Parathyroid adenoma (tissue), 2 donors: ENCODE data around the gene UQCC2.

Experiments used
- H2AFZ ChIP-seq: fragments of 300-600 bp; sonication (generic); one replicate; pipeline ENCODE4 v1.7.0; 2017; ENCODE audit warnings: antibody characterized with exemption, mild to moderate bottlenecking
- H3K27ac ChIP-seq: fragments of 300-600 bp; sonication (generic); one replicate; pipeline ENCODE4 v1.7.0; 2017
- H3K27me3 ChIP-seq: fragments of 300-600 bp; sonication (generic); one replicate; pipeline ENCODE4 v1.7.0; 2017; ENCODE audit warnings: low read length; ENCODE audit not compliant: control insufficient read depth, insufficient read depth
- H3K36me3 ChIP-seq: fragments of 300-600 bp; sonication (generic); one replicate; pipeline ENCODE4 v1.7.0; 2017; ENCODE audit warnings: low read length; ENCODE audit not compliant: control insufficient read depth, insufficient read depth
- H3K4me1 ChIP-seq: fragments of 300-600 bp; sonication (generic); one replicate; pipeline ENCODE4 v1.7.0; 2017; ENCODE audit warnings: control low read depth
- H3K4me2 ChIP-seq: fragments of 300-600 bp; sonication (generic); one replicate; pipeline ENCODE4 v1.7.0; 2017; ENCODE audit warnings: low read length
- H3K4me3 ChIP-seq: fragments of 300-600 bp; sonication (generic); one replicate; pipeline ENCODE4 v1.7.0; 2017; ENCODE audit warnings: low read depth, low read length
- H3K79me2 ChIP-seq: fragments of 300-600 bp; sonication (generic); one replicate; pipeline ENCODE4 v1.7.0; 2017; ENCODE audit warnings: control low read depth
- H3K9ac ChIP-seq: fragments of 300-600 bp; sonication (generic); one replicate; pipeline ENCODE4 v1.7.0; 2017; ENCODE audit warnings: mild to moderate bottlenecking
- H3K9me3 ChIP-seq: fragments of 300-600 bp; sonication (generic); one replicate; pipeline ENCODE4 v1.7.0; 2017; ENCODE audit warnings: low read length; ENCODE audit not compliant: control insufficient read depth
- TF ChIP-seq, protein P1 (sequence below): fragments of 300-600 bp; sonication (generic); IDR thresholded peaks from one replicate; pipeline ENCODE4 v1.7.0; 2017; ENCODE audit warnings: antibody characterized with exemption, mild to moderate bottlenecking
- donor health status: primary hyperparathyroidism.

The UQCC2 gene

DNA sequence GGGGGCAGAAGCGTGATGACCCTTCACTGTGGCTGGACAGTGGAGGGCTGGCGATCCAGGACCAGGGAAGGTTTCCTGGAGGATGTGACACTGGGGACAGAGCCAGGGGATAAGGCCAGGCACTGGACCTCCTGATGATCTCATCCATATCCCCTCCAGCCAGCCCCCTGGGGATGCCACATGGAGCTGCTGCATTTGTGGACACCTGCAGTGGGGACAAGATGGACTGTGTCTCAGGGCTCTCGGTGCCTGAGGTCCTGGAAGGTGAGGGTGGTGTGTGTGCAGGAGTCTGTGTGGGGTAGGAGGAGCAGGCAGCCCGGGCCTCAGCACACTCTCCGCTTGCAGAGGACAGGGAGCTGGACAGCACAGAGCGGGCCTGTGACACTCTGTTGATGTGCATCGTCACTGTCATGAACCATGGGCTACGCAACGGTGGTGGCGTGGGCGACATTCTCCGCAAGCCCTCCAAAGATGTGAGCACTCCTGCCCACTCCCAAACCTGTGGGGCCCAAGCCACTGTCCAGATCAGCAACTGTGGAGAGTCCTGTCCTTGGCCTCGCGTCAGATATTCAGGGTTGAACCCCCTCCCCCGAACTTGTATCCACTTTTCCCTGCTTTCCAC lies 19.9 kb downstream of the UQCC2 start:
- Histone ChIP-seq H3K4me2 (no peak overlapping the region), H3K4me1 (no peaks in the 10 kb centered on the region), H3K9ac (no peak overlapping the region), H3K27me3 (no peaks in the 10 kb centered on the region), H3K36me3 (no peaks in the 10 kb centered on the region), H3K79me2 (no peaks in the 10 kb centered on the region), H3K9me3 (no peaks in the 10 kb centered on the region), H3K4me3 (no peak overlapping the region), H2AFZ (no peak overlapping the region), H3K27ac (no peak overlapping the region)
- TF ChIP-seq, protein P1, sequence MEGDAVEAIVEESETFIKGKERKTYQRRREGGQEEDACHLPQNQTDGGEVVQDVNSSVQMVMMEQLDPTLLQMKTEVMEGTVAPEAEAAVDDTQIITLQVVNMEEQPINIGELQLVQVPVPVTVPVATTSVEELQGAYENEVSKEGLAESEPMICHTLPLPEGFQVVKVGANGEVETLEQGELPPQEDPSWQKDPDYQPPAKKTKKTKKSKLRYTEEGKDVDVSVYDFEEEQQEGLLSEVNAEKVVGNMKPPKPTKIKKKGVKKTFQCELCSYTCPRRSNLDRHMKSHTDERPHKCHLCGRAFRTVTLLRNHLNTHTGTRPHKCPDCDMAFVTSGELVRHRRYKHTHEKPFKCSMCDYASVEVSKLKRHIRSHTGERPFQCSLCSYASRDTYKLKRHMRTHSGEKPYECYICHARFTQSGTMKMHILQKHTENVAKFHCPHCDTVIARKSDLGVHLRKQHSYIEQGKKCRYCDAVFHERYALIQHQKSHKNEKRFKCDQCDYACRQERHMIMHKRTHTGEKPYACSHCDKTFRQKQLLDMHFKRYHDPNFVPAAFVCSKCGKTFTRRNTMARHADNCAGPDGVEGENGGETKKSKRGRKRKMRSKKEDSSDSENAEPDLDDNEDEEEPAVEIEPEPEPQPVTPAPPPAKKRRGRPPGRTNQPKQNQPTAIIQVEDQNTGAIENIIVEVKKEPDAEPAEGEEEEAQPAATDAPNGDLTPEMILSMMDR: no peak

DNA sequence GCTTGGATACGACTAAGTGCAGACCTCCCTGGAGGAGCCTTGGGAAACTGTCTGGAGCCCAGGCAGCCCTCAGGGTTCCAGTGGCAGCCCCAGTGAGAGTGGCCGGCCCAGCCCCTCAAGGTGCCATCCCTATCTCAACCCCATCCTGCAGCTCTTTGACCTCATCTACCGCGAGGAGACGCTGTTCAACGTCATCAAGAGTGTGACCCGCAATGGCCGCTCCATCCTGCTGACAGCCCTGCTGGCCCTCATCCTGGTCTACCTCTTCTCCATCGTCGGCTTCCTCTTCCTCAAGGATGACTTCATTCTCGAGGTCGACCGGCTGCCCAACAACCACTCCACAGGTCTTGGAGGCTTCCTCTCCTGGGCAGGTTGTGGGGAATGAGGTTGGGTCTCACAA lies 20.7 kb downstream of the UQCC2 start:
- no peaks in the 10 kb centered on the region for H3K9me3 ChIP-seq
- no peaks in the 10 kb centered on the region for H3K36me3 ChIP-seq
- no peaks in the 10 kb centered on the region for H3K27me3 ChIP-seq
- TF ChIP-seq, protein P1: no peak
- H3K9ac ChIP-seq: no peak overlapping the region
- no peak overlapping the region for H3K4me2 ChIP-seq
- H3K4me1 ChIP-seq: no peaks in the 10 kb centered on the region
- no peak overlapping the region for H3K27ac ChIP-seq
- H3K79me2 ChIP-seq: no peaks in the 10 kb centered on the region
- H2AFZ ChIP-seq: no peak overlapping the region
- no peak overlapping the region for H3K4me3 ChIP-seq

- no peaks in the 10 kb centered on the region for H3K79me2 ChIP-seq
- H2AFZ ChIP-seq: no peak overlapping the region
- no peaks in the 10 kb centered on the region for H3K27me3 ChIP-seq
- H3K4me3 ChIP-seq: no peak overlapping the region
- no peak overlapping the region for H3K27ac ChIP-seq
- no peaks in the 10 kb centered on the region for H3K9me3 ChIP-seq
- TF ChIP-seq, protein P1: no peak
- H3K4me2 ChIP-seq: no peak overlapping the region
- H3K36me3 ChIP-seq: no peaks in the 10 kb centered on the region
- H3K9ac ChIP-seq: no peak overlapping the region
- no peaks in the 10 kb centered on the region for H3K4me1 ChIP-seq
These were observed 21.6 kb downstream of the UQCC2 start for GRCh38 chr6:33689879-33690278.

- TF ChIP-seq, protein P1: no peak
- Histone ChIP-seq H2AFZ (no peak overlapping the region), H3K79me2 (no peaks in the 10 kb centered on the region), H3K36me3 (no peaks in the 10 kb centered on the region), H3K4me3 (no peak overlapping the region), H3K27me3 (no peaks in the 10 kb centered on the region), H3K4me2 (no peak overlapping the region), H3K4me1 (no peaks in the 10 kb centered on the region), H3K27ac (no peak overlapping the region), H3K9ac (no peak overlapping the region), H3K9me3 (no peaks in the 10 kb centered on the region)
These were observed 22.4 kb downstream of the UQCC2 start for GRCh38 chr6:33689148-33689494.

DNA sequence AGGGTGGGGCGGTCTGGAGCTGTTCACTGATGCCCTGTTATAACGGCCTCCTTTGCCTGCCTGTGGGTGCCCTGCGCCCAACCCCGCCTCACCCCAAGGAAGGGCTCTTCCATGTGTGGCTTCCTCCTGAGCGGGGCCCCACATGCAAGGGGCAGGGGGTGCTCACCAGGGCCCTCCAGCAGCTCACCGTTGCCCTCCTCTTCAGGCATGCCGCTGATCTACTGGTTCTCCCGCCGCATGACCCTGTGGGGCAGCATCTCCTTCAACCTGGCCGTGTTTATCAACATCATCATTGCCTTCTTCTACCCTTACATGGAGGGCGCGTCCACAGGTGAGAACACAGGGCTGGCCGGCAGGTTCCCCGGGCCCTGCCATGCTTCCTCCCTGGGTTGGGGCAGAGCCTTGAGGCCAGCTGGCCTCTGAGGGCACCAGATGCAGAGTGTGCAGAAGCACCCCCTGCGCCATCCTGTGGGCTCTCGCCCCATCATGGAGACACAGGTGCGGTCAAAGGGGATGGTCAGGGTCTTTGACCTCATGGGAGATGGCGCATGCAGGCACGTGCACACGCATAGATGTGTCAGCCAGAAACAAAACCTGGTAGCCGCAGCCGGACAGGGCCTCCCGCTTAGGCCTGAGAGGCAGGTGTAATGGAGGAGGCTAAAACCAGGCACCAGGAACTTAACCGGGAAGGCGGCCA lies 22.9 kb downstream of the UQCC2 start:
- Histone ChIP-seq H3K79me2 (no peaks in the 10 kb centered on the region), H3K9ac (no peak overlapping the region), H3K36me3 (no peaks in the 10 kb centered on the region), H3K27ac (no peak overlapping the region), H3K4me3 (no peak overlapping the region), H3K9me3 (no peaks in the 10 kb centered on the region), H3K4me1 (no peaks in the 10 kb centered on the region), H3K27me3 (no peaks in the 10 kb centered on the region), H2AFZ (no peak overlapping the region), H3K4me2 (no peak overlapping the region)
- TF ChIP-seq, protein P1: no peak
